ENCODE results near the gene CITED2. TPM values are rescaled to one million over a fixed set of nuclear protein-coding genes. Genes with fewer than 3 reads are reported as not detected.

CITED2 gene
- total RNA-seq, 3 donors from 2014 or later (not counting 1 experiment from before 2014, with no cell fraction given), result 89.8 to 152 (median 112) TPM

DNA sequence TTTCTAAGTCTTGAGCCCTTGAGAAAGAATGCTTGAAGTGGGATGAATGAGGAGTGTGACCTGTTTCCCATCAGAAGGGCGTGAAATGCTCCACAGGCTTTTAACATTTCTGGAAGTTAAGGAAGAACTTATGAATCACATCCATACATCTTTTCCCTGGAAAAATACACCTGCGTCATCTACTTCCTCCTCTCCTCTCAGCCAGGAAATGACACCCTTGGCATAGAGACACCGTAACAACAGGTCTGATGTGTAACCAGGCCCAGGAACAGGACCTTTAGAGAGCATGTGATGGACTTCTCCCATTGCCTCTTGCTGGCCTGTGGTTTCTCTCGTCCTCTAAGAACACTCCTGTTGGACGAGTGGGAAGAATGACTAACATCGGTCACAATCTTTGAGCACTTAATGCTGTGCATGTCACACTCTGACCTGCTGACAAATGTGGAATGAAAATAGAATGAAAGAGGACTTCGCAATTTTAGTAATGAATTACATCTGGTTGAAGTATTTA lies 28.5 kb upstream of the CITED2 start:
- TF ChIP-seq CTCF (IDR thresholded peaks at IDR 0.05), result no peak
- Mint-ChIP-seq H3K27me3 (ENCODE audit: low read depth in 2 of 2) (peaks cover 1 to 7% of the 10 kb centered on the region in 2 donors), H3K4me3 (no peak overlapping the region), H3K4me1 (no peaks in the 10 kb centered on the region), H3K9me3 (no peaks in the 10 kb centered on the region), H3K36me3 (no peaks in the 10 kb centered on the region), H3K27ac (no peak overlapping the region)
- no peak for DNase-seq
- no peak for ATAC-seq
- intact Hi-C loops (cut with micrococcal nuclease), result no loop called here
- H3K36me3 ChIP-seq (ENCODE audit: control insufficient read depth, insufficient read depth, low read length), result no peaks in the 10 kb centered on the region
- H3K27me3 ChIP-seq (ENCODE audit: control insufficient read depth, insufficient read depth, low read length), result no peaks in the 10 kb centered on the region
- no peaks in the 10 kb centered on the region for H3K4me1 ChIP-seq (ENCODE audit: control insufficient read depth, insufficient read depth, low read length)
- WGBS (ENCODE audit: insufficient coverage), result 90% methylated on average over 7 of the region's 7 CpGs
- no peak overlapping the region for H3K4me3 ChIP-seq (ENCODE audit: low read length)
- no peak overlapping the region for H3K27ac ChIP-seq (ENCODE audit: low read length)
- H3K9me3 ChIP-seq (ENCODE audit: control insufficient read depth, insufficient read depth, low read length), result no peaks in the 10 kb centered on the region

- no peaks in the 10 kb centered on the region for H3K4me1 Mint-ChIP-seq
- TF ChIP-seq CTCF (IDR thresholded peaks at IDR 0.05), result no peak
- Histone ChIP-seq H3K4me1 (ENCODE audit: control insufficient read depth, insufficient read depth, low read length) (no peaks in the 10 kb centered on the region), H3K27me3 (ENCODE audit: control insufficient read depth, insufficient read depth, low read length) (no peaks in the 10 kb centered on the region), H3K36me3 (ENCODE audit: control insufficient read depth, insufficient read depth, low read length) (no peaks in the 10 kb centered on the region), H3K4me3 (ENCODE audit: low read length) (no peak overlapping the region), H3K27ac (ENCODE audit: low read length) (no peak overlapping the region), H3K9me3 (ENCODE audit: control insufficient read depth, insufficient read depth, low read length) (no peaks in the 10 kb centered on the region)
- 56% methylated on average over 1 of the region's 1 CpG for WGBS (ENCODE audit: insufficient coverage)
- H3K4me3 Mint-ChIP-seq, result no peak overlapping the region
- intact Hi-C loops (cut with micrococcal nuclease), result no loop called here
- H3K36me3 Mint-ChIP-seq, result no peaks in the 10 kb centered on the region
- H3K27me3 Mint-ChIP-seq (ENCODE audit: low read depth in 2 of 2), result peaks cover 6 to 13% of the 10 kb centered on the region in 2 donors
- no peak for DNase-seq
- H3K27ac Mint-ChIP-seq, result no peak overlapping the region
- no peak for ATAC-seq
- H3K9me3 Mint-ChIP-seq, result no peaks in the 10 kb centered on the region
These were observed 24.2 kb upstream of the CITED2 start for GRCh38 chr6:139398658-139399057.

DNA sequence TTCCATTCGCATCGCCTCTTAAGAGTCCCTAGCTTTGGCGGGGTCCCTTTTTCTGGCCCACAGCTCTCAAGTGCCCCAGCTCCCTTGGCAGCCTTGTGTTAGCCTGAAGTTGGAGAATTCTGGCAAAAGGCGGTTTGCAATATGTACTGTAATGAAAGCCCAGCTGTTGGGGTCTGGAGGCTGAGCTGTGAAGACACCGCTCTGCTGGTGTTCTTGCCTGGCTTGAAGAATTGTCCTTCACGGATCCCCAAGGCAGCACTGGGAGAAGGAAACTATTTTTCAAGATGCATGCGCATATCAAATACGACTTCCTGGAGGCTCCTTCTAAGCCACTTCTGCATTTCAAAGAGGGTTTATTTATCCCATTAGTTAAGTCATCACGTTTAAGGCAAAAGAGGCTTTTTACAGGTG lies 21.4 kb upstream of the CITED2 start:
- DNase-seq, result no peak
- no peak overlapping the region for H3K4me3 Mint-ChIP-seq
- no peaks in the 10 kb centered on the region for H3K4me1 Mint-ChIP-seq
- H3K27me3 Mint-ChIP-seq (ENCODE audit: low read depth in 2 of 2), result peaks cover 6 to 13% of the 10 kb centered on the region in 2 donors
- H3K36me3 Mint-ChIP-seq, result no peaks in the 10 kb centered on the region
- no peaks in the 10 kb centered on the region for H3K4me1 ChIP-seq (ENCODE audit: control insufficient read depth, insufficient read depth, low read length)
- 61% methylated on average over 9 of the region's 9 CpGs for WGBS (ENCODE audit: insufficient coverage)
- H3K9me3 Mint-ChIP-seq, result no peaks in the 10 kb centered on the region
- ATAC-seq, result no peak
- intact Hi-C loops (cut with micrococcal nuclease), result no loop called here
- H3K4me3 ChIP-seq (ENCODE audit: low read length), result no peak overlapping the region
- no peaks in the 10 kb centered on the region for H3K36me3 ChIP-seq (ENCODE audit: control insufficient read depth, insufficient read depth, low read length)
- no peak overlapping the region for H3K27ac ChIP-seq (ENCODE audit: low read length)
- no peak overlapping the region for H3K27ac Mint-ChIP-seq
- no peaks in the 10 kb centered on the region for H3K9me3 ChIP-seq (ENCODE audit: control insufficient read depth, insufficient read depth, low read length)
- no peaks in the 10 kb centered on the region for H3K27me3 ChIP-seq (ENCODE audit: control insufficient read depth, insufficient read depth, low read length)
- TF ChIP-seq CTCF (IDR thresholded peaks at IDR 0.05), result no peak

GRCh38 chr6:139395371-139395770 lies 20.9 kb upstream of the CITED2 start:
- Mint-ChIP-seq H3K36me3 (no peaks in the 10 kb centered on the region), H3K27ac (no peak overlapping the region), H3K4me3 (no peak overlapping the region), H3K27me3 (ENCODE audit: low read depth in 2 of 2) (peaks cover 6 to 13% of the 10 kb centered on the region in 2 donors), H3K4me1 (no peaks in the 10 kb centered on the region), H3K9me3 (no peaks in the 10 kb centered on the region)
- Histone ChIP-seq H3K4me3 (ENCODE audit: low read length) (no peak overlapping the region), H3K4me1 (ENCODE audit: control insufficient read depth, insufficient read depth, low read length) (no peaks in the 10 kb centered on the region), H3K9me3 (ENCODE audit: control insufficient read depth, insufficient read depth, low read length) (no peaks in the 10 kb centered on the region), H3K27ac (ENCODE audit: low read length) (no peak overlapping the region), H3K27me3 (ENCODE audit: control insufficient read depth, insufficient read depth, low read length) (no peaks in the 10 kb centered on the region), H3K36me3 (ENCODE audit: control insufficient read depth, insufficient read depth, low read length) (no peaks in the 10 kb centered on the region)
- ATAC-seq, result no peak
- no peak for DNase-seq
- intact Hi-C loops (cut with micrococcal nuclease), result no loop called here
- 80% methylated on average over 1 of the region's 1 CpG for WGBS (ENCODE audit: insufficient coverage)
- no peak for TF ChIP-seq CTCF (IDR thresholded peaks at IDR 0.05)
